ENCODE measurements around the gene CMSS1.

CMSS1 gene

GRCh38 chr3:100002599-100003350, 185.1 kb downstream of the CMSS1 start:
- DNase-seq: peak; percentile 15 to 30

DNA sequence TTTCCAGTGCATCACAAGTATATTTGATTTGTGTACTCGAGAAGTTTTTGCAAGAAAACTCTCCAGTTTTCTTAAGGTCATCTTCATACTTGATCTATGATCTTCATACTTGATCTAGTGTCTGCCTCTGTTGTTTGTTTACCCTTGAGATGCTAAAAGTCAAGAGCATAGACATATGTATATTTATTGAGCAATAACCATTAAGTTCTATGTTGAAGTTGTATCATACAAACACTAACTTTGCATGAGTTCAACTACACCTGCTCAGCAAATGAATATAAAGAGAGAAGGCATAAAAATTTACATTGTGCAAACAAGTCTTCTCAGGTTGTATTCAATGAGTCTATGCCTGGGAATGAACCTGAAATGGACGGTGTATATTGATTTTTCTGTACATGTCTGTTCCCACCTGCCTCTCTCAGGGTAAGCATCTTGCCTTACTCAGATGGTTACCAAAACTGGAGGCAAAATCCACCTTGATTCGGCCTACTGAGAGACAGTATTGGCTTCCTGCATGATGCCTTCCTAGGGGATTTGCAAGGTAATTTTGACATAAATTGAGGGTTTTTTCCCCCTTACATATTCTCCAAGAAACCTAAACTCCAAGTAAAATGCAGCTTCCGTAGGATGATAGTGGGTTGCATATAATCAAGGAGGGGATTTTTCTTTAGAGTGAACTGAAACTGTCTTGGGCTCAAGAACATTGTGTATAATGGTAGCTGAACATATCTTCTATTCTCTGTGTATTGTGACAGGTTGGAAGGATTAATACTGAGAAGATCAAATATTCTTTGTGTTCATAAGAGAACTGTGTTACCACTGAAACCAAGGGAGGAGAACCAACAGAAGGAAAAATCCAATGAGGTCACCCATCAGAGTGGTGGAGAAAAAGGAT, 186.2 kb downstream of the CMSS1 start:
- DNase-seq: no peak

GRCh38 chr3:100004931-100005330, 187.3 kb downstream of the CMSS1 start:
- DNase-seq: no peak

- no peak for DNase-seq
Observed at GRCh38 chr3:100005665-100006393, 188.2 kb downstream of the CMSS1 start.

GRCh38 chr3:100006570-100007271, 189.1 kb downstream of the CMSS1 start:
- no peak for DNase-seq

- no peak for DNase-seq
Observed at GRCh38 chr3:100007313-100007712, 189.7 kb downstream of the CMSS1 start.

DNA sequence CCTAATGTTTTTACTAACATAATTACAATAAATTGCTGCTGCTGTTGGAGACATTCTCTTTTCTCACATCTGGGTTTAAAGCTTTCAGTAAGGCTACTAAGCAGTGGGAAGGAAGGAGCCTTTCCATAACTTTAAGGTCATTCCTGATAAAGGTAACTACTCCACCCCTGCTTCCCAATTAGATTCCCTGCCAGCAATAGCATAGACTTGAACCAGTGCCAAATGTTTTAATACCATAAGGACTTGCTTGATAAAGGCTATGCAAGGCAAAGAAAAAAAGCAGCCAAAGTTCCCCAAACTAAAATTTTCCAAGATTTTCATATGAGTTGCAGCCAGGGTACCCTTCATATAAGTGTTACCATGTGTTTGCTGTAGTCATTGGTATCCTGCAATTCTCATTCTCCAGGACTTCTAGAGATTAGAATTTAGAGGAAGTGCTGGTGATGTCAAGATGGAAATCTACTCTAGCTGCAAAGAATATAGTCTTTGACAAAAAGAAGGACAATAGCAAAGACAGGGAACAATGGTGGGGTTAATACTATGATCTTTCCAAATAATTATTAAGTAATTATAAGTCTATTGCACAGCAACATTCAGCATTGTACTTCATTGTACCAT, 190.5 kb downstream of the CMSS1 start:
- DNase-seq: no peak

DNA sequence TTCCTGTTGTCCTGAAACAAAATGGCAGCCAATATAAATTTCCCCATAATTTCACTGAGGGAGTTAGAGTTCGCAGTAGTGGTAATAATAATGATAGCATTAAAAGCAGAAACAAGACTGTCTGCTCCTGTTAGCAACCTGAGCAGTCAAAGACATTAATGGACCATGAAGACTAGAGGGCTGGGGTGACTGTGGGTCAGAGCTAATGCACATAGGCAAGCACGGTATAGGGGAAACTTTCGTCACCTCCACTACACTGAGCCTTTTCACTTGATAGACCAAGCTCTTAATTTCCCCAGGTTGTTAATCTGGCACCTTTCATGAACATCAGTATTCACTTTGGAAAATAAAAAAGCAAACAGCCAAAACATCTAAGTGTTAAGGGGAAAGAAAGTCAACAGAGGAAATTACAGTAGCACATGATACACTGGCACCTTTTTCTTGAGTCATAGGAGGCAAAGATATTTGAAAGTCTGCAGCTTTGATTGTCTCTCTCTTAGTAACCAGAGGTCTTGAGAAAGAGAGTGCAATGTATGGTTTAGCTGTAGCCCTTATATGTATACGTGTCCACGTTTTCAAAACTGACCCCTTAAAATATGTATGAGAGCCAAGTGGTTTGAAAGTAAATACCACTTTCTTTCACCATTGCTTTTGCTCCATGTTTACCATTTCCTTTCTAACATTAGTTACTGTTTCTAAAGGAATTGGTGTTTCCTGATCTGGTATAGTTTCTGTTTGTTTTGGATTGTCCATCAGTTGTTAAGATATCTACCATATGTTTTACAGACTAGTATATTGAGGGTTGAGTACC, 191.8 kb downstream of the CMSS1 start:
- no peak for DNase-seq

DNA sequence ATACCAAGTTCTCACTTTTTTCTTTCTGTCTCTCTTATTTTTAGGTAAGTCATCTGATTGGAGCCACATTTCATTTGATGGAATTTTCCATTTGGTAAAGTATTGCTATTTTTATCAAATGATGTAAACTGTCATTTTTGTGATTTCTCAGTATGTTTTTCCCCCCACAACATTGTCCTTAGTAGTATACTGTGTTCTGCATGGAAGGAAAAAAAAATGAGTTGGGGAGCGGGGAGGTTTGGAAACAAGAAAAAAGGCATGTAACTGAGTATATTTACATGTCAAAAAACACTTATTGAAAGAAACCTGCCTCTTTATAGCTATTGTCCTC, 192.4 kb downstream of the CMSS1 start:
- no peak for DNase-seq

- no peak for DNase-seq
Observed at GRCh38 chr3:100018806-100019205, 201.1 kb downstream of the CMSS1 start.

DNA sequence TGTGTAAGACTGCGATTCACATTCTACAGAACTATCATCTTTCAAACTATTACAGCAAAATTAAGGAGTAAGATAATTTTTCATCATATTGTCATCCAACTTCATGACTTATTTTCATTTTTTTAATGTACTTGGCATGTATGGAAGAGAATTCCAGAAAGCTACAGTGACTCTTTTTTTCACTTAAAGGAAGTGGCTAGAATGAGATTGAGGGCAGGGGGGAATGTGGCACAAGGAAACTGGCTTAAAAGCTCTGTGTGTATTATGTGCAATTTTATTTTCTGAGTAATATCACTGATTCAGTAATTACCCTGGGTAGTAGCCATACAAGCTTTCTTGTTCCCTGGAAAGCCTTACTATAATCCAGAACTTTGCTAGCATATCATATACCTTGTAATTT, 202.1 kb downstream of the CMSS1 start:
- no peak for DNase-seq

DNA sequence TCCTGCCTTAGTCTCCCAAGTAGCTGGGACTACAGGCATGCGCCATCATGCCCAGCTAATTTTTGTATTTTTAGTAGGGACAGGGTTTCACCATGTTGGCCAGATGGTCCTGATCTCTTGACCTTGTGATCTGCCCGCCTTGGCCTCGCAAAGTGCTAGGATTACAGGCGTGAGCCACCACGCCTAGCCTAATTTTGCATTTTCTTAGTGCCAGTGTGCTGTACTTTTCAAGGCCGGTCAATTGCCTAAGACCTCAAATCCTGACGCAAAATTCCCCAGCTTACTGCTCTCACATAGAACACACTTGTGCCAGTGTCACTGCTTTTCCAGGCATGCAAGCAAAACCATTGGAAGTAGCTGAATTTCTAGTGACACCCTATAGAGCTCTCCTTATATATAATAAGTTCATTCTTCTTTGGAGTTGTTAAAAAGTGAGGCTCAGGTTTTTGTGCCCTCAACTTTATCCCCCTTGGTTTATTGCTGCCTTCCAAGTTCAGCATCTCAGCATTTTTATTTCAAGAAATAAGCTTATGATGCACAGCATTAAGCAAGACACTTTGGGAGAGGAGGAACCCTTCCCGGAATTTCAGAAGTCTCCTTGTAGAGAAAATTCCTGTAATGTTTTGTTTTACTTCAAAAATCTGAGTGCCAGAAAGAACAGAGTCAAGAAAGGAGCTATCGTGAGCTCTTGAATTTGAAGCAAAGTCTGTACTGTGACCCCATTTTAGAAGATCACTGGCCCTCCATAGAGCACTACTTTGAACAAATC, 203.4 kb downstream of the CMSS1 start:
- DNase-seq: no peak

DNA sequence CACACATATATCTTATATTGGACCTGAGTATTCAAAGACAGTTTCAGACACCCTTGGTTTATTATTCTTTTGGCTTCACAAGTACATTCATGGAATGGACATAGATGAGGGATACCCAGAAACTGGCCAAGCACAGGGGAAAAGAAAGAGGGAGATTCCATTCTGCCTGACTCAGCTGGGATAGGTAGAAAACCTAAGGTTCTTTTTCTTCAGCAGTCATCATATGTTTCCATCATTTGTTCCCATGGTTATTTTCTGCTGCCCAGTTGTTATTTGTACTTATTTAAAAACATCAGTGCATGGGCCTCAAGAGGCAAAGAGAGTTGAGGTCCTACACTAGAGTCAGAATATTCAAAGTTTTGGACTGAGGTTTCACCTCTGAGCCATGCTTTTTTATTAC, 204.8 kb downstream of the CMSS1 start:
- no peak for DNase-seq

DNA sequence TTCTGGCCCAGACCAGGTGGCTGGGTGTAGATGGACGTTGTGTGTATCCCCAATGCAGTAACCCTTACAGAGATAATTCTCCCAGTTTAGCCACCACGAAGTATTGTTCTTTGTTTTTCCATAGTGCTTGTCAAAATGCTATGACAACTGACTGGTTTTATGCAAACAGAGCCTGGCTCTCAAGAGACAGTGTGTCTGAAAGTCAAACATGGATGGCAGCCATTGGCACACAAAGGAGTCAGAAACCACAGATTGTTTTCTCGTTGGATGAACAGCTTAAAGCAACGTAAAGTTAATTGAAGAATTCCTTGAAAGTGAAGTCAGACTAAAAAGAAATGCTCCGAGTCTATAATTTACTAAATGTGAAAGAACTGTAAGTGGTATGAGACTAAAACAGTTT, 205.5 kb downstream of the CMSS1 start:
- DNase-seq: peak; percentile 60 to 77

DNA sequence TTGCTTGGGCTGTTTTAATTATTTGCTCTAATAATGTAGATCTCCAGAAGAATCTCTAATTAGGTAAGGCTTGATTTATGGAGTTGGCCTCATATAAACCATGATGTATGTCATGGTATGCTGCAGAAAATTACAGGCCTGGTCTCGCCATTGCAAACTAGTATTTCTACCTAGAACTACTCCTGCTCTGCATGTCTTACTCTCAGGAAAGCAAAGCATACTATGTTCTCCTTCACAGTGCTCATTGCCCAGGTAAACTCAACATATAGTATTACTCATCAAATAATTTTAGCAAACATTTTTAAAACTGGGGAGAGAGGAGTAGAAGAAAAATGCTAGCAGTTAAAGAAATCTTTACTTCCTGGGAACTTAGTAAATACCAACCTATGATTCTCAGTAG, 205.9 kb downstream of the CMSS1 start:
- DNase-seq: no peak

DNA sequence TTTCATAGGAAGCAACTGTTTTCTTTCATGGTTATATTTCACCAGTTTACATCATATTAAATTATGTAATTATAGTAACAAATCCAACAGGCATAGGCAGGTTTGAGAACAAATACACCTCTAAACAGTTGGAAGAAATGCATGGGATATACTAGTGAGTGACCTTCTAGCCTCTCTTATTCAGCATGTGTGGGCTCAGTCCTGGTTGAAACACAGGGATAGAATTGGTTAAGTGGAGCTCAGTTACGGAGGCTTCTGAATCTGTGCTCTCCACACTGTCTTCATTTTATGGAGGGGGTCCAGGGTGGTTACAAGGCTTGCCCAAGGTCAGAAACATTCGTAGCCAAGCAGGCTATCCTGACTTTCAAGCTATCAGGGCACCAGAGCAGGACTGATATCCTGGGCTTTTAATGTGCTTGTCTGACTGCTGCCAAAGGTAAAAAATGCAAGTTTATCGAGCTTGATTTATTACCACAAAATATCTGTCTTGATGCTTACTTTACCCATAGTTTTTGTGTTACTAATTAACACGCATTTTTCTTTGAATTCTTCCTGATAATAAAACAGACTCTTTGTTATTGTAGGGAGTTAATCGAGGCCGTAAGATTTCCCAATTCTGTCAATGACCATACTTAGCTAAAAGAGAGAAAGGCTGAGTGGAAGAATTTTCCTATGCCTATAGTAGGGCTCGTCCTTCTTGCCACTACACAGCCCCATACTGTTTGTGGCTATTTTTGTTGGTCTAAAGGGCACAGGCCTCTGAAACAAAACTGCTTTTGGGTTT, 207.1 kb downstream of the CMSS1 start:
- no peak for DNase-seq

DNA sequence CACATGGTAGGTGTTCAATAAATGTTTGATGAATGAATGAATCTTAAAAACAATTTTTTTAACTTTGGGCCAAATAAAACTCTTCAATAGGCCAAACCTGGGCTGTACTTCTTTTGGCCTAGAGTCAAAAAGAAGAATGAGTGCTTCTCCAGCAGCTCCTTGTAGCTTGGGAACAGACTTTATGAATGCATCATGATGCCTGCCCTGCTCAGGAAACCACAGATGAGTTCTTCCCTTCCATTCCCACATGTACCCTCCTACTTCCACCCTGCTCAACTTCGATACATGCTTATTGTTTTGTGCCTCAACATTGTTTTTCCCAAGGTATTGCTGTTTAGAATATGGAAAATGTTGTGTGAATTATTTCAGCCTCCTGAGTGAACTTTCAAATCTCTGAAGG, 209.7 kb downstream of the CMSS1 start:
- no peak for DNase-seq

GRCh38 chr3:100029052-100029451, 211.4 kb downstream of the CMSS1 start:
- DNase-seq: no peak

DNA sequence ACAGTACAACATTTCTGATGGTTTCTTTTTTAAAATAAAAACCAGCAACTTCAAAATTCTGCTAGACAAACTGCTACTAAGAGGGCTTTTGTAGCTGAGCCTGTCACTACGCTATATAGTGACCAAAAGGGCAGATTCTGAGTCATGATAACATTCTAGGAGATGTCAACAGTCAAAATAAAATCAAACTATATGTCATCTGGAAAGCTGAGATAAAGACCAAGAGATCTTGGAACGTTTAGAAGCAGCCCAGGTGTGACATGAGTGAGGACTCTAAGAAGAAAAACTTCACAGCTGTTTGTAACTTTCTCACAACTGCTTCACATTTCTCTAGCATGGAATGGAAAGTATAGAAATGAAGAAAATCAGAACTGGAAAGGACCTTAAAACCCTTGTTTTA, 212.0 kb downstream of the CMSS1 start:
- no peak for DNase-seq

DNA sequence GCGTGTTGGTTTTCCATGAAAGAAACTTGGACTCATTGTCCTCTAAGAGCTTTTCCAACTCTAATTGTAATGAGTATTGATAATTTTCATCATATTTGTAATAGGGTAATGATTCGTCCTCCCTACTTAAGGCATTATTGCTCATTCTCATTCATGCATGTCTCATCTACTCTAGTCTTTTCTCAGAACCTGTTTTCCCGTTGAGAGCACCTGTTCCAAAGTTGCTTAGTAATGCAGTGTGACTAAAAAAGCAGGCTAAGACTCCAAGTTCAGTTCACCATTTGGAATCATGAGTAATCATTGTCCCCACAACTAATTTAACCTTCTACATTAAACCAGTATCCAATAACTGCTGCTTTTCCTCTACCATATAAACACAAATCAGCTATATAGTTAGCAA, 212.7 kb downstream of the CMSS1 start:
- no peak for DNase-seq
